Measurements from ENCODE around the gene ORM2.
"Not testable (repeated sequence)": the region's sequence is repeated elsewhere in the genome, so short reads cannot be mapped to it uniquely, and the experiment has no call there.

Gene ORM2

GRCh38 chr9:114332474-114333040 is 2.9 kb downstream of the ORM2 start:
- DNase-seq = not testable (repeated sequence)

DNA sequence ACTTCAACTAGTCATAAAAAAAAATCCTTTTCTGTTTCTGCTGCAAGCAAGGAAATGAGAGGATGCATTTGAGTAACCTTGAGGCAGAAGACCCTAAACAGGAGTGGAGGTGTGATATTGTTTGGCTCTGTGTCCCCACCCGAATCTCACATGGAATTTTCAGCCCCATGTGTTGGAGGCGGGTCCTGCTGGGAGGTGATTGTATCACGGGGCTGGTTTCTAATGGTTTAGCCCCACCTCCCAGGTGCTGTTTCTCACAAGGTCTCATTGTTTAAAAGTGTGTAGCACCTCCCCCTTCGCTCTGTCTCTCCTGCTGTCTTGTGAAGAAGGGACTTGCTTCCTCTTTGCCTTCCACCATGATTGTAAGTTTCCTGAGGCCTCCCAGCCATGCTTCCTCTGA is 4.0 kb downstream of the ORM2 start:
- DNase-seq = not testable (repeated sequence)

DNA sequence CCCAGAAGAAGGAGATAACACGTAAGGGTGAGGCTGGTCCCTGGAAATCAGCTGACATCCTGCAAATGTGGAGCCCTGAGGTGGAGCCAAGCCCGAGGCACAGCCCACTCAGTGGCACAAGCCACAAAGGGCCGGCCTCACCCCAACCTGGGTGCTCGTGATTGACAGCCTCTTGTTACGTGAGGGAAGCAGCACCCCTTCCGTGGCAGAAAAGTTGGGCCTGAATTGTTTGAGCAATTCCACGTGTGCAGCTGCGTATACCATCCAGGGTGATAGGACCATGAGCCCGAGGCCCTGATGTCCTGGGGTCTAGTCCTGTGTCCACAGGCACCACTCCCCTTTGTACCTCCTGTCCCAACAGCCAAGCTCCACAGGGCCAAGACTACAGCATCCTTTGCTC is 4.8 kb downstream of the ORM2 start:
- no peak for DNase-seq

DNA sequence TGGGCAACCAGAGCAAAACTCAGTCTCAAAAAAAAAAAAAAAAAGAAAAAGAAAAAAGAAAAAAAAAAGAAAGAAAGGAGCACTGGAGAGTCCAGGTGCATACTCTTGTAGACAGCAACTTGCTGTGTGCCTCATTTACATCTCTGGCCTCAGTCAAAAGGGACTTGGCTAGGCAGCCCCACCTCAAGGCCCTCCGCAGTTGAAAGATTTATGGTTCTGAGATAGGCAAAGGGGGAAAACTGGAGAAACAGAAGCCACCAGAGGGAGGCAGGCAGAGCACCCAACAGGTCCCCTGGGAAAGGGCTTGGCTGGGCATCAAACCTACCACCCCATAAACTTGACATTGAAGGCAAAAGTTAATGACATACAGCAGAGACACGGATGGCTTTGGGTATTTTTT is 6.1 kb downstream of the ORM2 start:
- DNase-seq = no peak

DNA sequence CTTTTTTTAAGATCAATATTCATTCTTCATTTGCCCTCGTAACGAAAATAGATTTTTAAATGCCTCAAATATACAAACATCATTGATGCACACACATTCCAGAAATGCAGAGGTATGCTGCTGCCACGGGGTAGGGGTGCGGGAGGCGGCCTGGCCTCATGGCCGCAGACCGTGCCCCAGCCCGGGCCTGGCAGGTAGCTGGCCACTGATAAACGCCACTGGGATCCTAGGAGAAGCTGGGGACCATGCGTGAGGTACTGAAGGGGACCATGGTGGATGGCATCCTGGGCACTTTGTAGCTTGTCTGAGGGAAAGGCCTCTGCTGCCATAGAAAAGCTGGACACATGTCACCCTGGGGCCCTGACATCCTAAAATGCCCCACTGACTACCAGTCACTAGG is 6.5 kb downstream of the ORM2 start:
- DNase-seq = no peak

DNA sequence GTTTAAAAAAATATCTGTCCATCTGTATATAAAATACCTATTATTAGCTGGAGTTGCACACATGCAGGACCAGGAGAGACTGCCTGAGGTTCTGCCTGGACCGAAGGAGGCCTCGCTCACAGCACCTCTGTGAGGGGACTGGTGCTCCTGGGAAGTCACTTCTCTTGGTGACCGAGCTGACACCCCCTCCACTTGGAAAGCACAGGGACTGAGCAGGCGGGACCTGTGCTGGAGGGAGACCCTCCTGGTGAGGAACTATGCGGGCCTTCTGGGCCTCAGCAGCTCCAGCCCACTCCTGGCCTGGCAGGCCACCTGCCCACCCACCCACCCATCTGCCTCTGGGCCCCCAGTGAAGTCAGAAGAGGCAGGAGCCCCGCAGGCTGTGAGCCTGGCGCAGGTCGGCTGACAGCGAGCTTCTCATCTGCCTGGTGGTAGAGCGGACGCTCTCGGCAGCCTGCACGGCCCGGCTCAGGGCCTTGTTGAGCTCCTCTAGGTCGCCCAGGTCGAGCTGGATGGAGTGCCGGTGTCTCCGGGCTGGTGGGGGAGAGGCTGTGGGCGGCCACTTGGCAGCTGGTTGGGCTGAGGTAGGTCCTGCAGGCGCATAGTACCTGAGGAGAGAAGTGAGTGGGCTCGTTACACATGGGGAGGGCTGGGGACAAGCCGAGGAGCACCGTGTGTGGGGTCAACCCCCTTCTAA is 7.2 kb downstream of the ORM2 start:
- DNase-seq = no peak

DNA sequence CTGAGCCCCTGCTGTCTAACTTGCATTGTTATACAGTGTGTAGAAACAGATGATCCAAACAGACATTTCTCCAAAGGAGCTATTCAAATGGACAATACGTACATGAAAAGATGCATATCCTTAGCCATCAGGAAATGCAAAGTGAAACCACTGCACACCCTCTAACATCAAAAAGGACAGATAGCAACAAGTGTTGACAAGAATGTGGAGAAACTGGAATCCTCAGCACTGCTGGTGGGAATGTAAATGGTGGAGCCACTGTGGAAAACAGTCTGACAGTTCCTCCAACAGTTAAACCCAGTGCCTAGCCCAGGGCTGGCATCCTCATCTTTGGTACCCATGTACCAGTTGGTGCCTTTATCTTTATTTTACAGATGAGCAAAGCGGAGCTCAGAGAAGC is 8.5 kb downstream of the ORM2 start:
- DNase-seq = no peak

- DNase-seq = peak; percentile 52
Measured at GRCh38 chr9:114339130-114339908, 9.7 kb downstream of the ORM2 start.

GRCh38 chr9:114341152-114341830 is 11.6 kb downstream of the ORM2 start:
- no peak for DNase-seq

DNA sequence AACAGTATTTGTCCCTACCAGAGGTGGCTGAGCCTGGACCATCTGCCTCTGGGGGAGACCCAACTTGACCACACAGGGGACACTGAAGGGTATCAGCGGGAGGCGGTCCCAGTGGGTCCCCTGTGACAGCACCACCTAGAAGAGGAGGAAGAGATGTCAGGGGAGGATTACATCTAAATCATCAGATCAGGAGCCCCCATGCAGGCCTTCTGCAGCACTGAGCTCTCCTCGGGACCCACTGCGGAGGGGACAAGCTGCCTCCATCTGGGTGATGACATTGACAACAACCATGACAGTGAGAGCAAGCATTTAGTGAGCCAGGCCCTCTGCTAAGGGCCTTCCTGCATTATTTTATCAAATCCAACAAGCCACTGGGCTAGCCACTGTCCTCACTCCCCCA is 12.3 kb downstream of the ORM2 start:
- DNase-seq = no peak

- no peak for DNase-seq
Measured at GRCh38 chr9:114342755-114343440, 13.2 kb downstream of the ORM2 start.

DNA sequence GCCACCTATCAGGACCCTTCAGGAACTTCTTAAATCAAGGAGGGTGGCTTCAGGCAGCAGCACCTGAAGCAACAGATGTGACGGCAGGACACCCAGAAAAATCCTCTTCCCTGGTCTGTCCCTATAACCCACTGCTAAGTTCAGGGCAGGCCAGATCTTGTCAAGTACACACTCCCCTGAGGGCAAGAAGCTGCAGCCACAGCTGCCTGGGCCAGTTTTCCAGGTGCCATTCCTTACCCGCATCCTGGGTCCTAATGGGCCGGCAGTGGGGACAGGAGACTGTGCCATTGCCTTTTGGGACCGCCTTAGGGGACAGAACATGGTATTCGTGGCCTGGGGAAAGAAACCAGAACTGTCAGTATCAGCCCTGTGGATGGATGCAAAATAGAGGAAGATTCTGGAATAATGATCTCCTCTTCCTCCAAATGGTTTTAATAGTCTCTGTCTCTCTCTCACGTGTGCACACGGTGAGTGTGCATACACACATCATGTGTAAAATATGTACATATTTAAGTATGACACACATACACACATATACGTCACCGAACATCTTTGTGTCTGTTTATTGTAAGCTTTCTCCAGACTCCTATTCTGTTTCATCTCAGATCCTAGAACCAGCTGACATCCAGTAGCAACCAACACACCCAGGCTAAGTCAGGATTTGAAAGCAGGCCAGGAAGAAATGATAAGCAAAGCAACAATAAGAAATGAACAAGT is 14.0 kb downstream of the ORM2 start:
- no peak for DNase-seq

- no peak for DNase-seq
Measured at GRCh38 chr9:114344188-114344566, 14.5 kb downstream of the ORM2 start.

DNA sequence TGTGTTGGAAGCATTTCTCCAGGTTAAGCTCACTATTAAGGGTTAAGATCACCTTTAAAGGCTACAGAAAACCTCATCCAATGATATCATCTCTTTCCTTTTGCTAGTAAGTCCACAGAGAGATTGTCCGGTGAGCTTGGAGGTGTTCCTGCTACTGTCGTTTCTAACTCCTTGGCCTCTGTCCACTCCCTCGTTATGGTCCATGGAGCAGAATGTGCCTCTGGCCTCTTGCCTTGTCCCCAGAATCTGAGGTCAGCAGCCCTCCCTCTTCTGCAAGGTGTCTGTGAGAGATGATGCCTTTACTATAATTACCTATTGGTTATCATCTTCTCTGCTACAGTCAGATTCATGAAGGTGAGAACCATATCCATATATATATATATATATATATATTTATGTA is 15.0 kb downstream of the ORM2 start:
- DNase-seq = no peak

DNA sequence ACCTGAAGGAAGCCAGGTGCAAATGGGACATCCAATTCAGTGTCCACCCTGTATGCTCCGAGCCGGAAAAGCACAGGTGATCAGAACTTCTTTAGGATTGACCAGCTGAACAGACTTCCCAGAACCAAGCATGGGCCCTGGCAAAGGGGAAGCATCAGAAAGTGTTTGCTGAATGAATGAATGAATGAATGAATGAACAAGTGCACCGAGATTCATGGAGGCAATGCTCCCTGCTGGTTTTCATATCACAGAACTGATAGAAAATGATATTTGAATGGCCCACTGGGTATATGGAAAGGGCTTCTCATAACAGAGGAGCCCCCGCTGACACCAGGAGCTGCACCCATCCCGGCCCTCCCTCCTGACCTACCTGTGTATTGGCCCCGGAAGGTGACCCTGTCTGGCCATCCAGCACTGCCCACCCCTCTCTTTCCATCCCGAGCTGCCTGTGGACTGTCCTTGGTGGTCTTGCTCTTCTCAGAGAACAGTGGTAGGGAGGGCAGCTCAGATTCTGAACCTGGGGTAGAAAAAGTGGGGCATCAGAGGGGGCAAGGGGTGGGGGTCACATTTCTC is 15.9 kb downstream of the ORM2 start:
- DNase-seq = no peak

- no peak for DNase-seq
Measured at GRCh38 chr9:114346146-114346545, 16.5 kb downstream of the ORM2 start.

DNA sequence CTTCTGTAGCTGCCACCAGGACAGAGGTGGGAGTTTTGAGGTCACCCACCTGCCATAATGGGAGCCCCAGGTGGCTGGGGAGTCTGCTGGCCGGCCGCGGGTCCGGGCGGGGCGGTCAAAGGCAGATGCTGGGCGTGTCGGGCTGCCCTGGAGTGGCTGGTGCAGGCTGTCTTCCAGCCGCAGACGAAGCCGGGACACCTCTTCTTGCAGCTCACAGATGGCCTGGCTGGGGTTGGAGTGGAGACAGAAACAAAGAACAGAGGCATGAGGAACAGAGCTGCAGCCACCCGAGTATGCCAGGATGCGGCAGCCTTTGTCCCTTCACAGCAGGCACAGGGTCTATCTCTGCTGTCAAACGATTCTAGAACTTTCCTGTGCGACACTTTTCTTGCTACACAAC is 18.0 kb downstream of the ORM2 start:
- no peak for DNase-seq

GRCh38 chr9:114348261-114348905 is 18.7 kb downstream of the ORM2 start:
- no peak for DNase-seq

- peak; percentile 99 for DNase-seq
Measured at GRCh38 chr9:114348906-114349482, 19.3 kb downstream of the ORM2 start.

DNA sequence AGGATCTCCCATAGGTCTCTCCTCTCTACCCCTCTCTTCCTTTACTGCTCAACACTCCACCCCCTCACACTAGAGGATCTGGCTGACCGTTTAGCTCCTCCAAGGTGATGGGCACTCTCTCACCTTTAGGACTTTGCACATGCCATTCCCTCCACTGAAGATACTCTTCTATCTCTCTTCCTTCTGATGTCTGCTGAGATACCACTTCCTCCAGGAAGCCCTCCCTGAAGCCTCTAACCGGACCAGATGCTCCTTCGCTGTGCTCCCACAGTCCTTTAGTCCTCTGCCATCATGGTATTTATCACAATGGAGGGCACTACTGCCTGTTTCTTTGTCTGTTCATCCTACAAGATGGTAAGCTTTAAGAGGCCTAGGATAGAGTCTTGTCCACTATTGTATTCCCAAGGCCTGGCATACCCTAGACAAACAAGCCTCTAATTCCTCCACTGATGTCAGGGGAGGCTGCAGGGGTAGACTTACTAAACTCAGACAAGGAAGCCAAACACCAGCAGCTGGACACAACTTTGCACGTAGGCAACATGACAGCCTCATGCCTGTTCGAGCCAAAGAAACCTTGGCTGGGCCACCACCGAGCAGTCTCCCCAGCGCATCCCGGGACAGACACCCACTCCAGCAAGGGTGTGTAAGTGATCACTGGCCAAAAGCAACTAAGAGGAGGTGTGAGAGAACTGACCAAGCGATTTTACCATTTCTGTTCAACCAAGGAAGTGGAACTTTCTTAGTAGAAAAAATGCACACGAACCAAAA is 20.2 kb downstream of the ORM2 start:
- DNase-seq = no peak

All from fibroblast of skin of scalp (primary cell).